Inferior parietal cortex (tissue), 1 donor: ENCODE data around the gene ENTHD1.
"Not testable (repeated sequence)": the region's sequence is repeated elsewhere in the genome, so short reads cannot be mapped to it uniquely, and the experiment has no call there.

Experiments
- DNase-seq: peaks from one replicate; pipeline ENCODE4 v3.0.0-alpha.2; 2016; ENCODE audit errors: extremely low spot score

ENTHD1 gene

GRCh38 chr22:39851606-39852315 lies 41.8 kb downstream of the ENTHD1 start:
- DNase-seq, result no peak

GRCh38 chr22:39847477-39847876 lies 46.1 kb downstream of the ENTHD1 start:
- no peak for DNase-seq

GRCh38 chr22:39846539-39846938 lies 47.0 kb downstream of the ENTHD1 start:
- not testable (repeated sequence) for DNase-seq

- no peak for DNase-seq
Observed at GRCh38 chr22:39845529-39845928, 48.0 kb downstream of the ENTHD1 start.

GRCh38 chr22:39839917-39840510 lies 53.5 kb downstream of the ENTHD1 start:
- DNase-seq, result no peak

GRCh38 chr22:39839204-39839603 lies 54.4 kb downstream of the ENTHD1 start:
- no peak for DNase-seq

- no peak for DNase-seq
Observed at GRCh38 chr22:39833610-39834009, 60.0 kb downstream of the ENTHD1 start.

- no peak for DNase-seq
Observed at GRCh38 chr22:39833093-39833492, 60.5 kb downstream of the ENTHD1 start.

GRCh38 chr22:39832627-39833074 lies 60.9 kb downstream of the ENTHD1 start:
- DNase-seq, result no peak

- DNase-seq, result no peak
Observed at GRCh38 chr22:39825661-39826102, 67.9 kb downstream of the ENTHD1 start.

- no peak for DNase-seq
Observed at GRCh38 chr22:39821008-39821407, 72.6 kb downstream of the ENTHD1 start.

- no peak for DNase-seq
Observed at GRCh38 chr22:39820256-39820655, 73.3 kb downstream of the ENTHD1 start.

- no peak for DNase-seq
Observed at GRCh38 chr22:39819429-39819828, 74.1 kb downstream of the ENTHD1 start.

- no peak for DNase-seq
Observed at GRCh38 chr22:39818094-39818493, 75.5 kb downstream of the ENTHD1 start.

- DNase-seq, result no peak
Observed at GRCh38 chr22:39815932-39816331, 77.6 kb downstream of the ENTHD1 start.

- no peak for DNase-seq
Observed at GRCh38 chr22:39814899-39815298, 78.7 kb downstream of the ENTHD1 start.

GRCh38 chr22:39809772-39810557 lies 83.6 kb downstream of the ENTHD1 start:
- DNase-seq, result no peak

GRCh38 chr22:39808081-39808480 lies 85.5 kb downstream of the ENTHD1 start:
- no peak for DNase-seq

- DNase-seq, result no peak
Observed at GRCh38 chr22:39806109-39806508, 87.5 kb downstream of the ENTHD1 start.

- no peak for DNase-seq
Observed at GRCh38 chr22:39805117-39805516, 88.4 kb downstream of the ENTHD1 start.

GRCh38 chr22:39802682-39803081 lies 90.9 kb downstream of the ENTHD1 start:
- no peak for DNase-seq

- DNase-seq, result no peak
Observed at GRCh38 chr22:39800790-39801520, 92.6 kb downstream of the ENTHD1 start.
